Activated naive CD4-positive, alpha-beta T cell treated with anti-CD3 and anti-CD28 coated beads, Interleukin-2, amount 50 U/mL, for 16 hours (primary cell): ENCODE measurements around the gene TBXA2R.
A peak's percentile ranks its signal among the peaks of the same experiment; 100 is the strongest.
"Not testable (repeated sequence)": the region's sequence is repeated elsewhere in the genome, so short reads cannot be mapped to it uniquely, and the experiment has no call there.

Source experiments
- DNase-seq: peaks from one replicate; pipeline ENCODE4 v3.0.0-alpha.2; 2020

The TBXA2R gene

GRCh38 chr19:3606690-3607289 lies at the start of gene TBXA2R:
TBXA2R (minus strand) TSS chr19:3606875; CDS start chr19:3600634, 6,241 bp downstream.
- DNase-seq, result peak; percentile 73

DNA sequence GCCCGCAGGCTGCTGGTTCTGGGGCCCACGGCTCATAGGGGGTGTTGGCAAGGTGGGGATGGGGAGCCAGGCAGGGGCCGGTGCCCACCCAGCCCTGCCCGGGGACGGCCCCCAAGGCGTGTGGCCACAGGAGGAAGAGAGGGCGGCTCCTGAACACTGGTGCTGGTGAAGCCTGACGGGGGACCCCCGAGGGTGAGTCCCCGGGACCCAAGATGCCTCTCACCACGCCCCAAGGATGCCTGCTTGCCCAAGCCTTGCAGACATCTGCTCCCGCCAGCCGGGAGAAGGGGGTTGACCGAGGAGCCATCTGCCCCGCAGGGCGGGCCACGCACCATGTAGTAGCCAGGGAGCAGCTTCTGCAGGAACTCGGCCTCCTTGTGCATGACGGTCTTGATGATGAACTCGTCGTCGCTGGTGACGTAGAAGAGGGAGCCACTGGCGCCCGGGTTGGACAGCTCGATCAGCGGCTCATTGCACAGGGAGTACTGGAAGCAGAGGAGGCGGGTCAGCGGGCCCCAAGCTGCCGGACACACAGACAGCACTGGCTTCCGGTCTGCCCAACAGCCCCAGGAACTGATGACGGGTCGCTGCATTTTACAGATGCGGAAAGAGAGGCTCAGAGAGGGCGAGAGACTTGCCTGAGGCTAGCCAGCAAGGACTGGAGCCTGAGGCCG lies 49.5 kb upstream of the TBXA2R start:
- DNase-seq, result no peak

GRCh38 chr19:3655402-3656072 lies 48.9 kb upstream of the TBXA2R start:
- no peak for DNase-seq

GRCh38 chr19:3653865-3654513 lies 47.3 kb upstream of the TBXA2R start:
- no peak for DNase-seq

DNA sequence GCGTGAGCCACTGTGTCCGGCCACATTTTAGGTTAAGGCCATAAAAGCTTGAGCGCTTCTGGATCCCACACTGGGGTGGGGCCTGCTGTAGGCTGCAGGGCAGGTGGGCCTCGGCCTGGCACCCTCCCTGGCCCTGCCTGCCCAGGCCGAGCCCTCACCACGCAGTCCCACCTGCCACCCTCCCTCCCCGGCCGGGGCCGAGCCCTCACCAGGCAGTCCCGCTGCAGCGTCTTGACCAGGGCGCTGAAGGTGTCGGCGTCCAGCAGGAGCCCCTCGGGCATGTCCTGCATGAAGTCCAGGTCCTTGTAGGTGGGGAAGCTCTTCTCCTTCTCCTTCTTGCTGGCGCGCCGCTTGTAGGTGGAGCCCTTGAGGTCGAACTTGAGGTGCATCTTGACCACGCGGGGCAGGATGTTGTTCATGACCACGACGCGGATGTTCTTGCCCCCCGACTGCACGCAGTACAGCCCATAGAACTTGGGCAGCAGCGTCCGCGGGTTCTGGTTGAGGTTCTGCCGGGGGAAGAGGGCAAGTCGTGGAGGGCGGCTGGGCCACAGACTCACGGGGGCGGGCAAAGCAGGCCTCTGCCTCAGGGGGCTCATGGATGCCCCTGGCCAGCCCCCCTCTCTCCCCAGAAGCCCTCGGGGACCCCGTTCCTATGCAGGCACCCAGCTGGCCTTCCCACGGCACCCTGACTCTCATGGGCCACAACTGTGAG lies 46.6 kb upstream of the TBXA2R start:
- no peak for DNase-seq

- no peak for DNase-seq
Observed at GRCh38 chr19:3652422-3652821, 45.7 kb upstream of the TBXA2R start.

DNA sequence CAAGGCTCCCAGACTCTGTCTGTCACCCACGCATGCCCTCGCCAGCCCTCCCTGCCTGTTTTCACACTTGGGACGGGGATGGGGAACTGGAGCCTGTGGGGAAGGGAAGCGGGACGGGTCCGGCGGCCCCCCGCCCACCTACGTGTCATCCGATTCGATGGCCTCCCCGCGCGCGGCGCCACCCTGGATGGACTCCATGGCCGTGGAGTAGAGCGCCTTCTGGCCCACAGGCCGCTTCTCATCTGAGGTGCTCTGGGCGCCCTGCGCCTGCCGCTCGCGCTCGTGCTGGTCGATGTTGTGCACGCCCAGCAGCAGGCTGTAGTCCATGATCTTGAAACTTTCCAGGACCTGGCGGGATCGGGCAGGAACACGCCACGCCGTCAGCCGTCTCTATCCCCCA lies 45.0 kb upstream of the TBXA2R start:
- no peak for DNase-seq

DNA sequence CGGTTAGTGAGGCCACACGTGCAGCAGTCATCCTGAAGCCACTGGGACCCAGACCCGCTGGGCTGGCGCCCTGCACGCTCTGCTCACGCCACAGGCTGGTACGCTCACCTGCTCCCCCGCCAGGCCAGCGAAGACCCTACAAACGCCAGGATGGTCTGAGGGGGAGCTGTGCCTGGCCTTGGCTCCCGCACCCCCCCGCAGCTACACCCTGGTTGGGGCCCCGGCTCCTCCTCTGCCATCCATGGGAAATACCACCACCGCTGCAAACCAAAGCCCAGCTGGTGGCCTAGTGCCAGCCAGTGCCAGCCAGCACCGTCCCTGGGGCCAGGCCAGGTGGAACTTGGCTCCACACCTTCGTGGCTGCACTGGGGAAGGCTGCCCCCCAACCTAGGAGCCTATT lies 43.2 kb upstream of the TBXA2R start:
- DNase-seq, result no peak

GRCh38 chr19:3648037-3648905 lies 41.6 kb upstream of the TBXA2R start:
- no peak for DNase-seq

DNA sequence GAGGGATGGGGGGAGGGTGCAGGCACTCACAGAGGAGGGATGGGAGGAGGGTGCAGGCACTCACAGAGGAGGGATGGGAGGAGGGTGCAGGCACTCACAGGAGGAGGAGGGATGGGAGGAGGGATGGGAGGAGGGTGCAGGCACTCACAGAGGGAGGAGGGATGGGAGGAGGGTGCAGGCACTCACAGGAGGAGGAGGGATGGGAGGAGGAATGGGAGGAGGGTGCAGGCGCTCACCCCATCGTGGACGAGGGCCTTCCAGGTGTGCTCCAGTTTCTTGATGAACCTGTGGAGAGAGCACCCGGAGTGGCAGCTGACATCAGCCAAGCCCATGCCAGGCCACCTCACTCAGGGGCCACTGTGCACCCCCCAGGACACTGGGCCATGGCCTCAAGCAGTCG lies 40.4 kb upstream of the TBXA2R start:
- not testable (repeated sequence) for DNase-seq

DNA sequence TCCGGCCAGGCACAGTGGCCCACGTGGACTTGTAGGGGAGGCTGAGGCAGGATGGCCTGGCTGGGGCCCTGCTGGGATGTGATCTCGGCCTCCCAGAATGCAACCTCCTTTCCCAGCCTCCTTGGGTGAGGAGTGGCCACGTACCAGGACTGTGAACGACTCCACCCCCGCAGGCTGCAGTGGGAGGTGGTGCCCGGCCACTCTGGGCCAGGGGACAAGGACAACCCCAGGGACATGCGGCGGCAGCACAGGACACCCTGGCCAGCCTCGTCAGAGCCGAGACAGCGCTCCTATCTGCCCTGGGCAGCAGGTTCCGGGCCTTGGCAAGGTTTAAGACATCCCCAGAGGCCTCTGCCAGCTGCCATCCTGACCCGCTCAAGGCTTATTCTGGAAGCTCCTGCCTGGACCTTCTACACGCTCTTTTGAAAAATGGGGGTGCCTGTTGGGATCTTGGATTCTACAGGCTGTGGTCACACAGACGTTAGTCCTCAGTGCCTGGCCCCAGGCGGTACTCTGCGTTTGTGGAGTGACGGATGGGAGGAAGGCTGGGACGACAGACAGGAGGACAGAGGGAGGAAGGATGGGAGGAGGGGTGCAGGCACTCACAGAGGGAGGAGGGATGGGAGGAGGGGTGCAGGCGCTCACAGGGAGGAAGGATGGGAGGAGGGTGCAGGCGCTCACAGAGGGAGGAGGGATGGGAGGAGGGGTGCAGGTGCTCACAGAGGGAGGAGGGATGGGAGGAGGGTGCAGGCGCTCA lies 39.8 kb upstream of the TBXA2R start:
- no peak for DNase-seq

GRCh38 chr19:3645726-3646125 lies 39.1 kb upstream of the TBXA2R start:
- no peak for DNase-seq

GRCh38 chr19:3645067-3645396 lies 38.4 kb upstream of the TBXA2R start:
- no peak for DNase-seq

DNA sequence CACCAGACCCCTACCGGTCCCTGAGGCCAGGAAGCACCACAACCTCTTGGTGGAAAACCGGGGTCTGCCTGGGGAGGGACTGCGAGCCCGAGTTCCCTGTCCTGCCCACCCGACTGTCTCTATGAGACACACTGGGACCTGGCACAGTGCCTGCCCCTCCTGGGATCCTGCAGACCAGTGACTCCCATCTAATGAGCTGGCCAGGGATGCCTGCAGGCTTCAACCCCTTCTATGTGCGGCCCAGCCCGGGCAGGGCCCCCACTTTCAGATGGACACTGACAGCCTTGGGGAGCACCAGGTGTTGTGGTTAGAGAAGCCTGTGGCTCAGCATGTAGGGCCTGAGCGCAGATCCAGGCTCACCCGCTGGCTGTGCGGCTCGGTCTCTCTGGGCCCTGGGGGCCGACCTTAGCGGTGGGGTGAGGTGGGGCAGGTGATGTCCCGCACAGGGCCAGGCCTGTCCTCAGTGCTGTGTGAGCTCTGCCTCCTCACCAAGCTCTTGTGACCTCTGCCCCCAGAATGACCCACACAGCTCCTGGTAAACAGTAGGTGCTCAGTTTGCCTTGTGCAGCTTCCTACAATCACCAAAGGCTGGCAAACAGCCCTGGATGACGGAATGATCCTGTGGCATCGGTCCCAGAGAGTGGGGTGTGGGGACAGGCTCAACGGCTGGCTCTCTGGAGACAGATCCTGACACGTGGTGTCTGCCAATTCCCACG lies 37.8 kb upstream of the TBXA2R start:
- no peak for DNase-seq

DNA sequence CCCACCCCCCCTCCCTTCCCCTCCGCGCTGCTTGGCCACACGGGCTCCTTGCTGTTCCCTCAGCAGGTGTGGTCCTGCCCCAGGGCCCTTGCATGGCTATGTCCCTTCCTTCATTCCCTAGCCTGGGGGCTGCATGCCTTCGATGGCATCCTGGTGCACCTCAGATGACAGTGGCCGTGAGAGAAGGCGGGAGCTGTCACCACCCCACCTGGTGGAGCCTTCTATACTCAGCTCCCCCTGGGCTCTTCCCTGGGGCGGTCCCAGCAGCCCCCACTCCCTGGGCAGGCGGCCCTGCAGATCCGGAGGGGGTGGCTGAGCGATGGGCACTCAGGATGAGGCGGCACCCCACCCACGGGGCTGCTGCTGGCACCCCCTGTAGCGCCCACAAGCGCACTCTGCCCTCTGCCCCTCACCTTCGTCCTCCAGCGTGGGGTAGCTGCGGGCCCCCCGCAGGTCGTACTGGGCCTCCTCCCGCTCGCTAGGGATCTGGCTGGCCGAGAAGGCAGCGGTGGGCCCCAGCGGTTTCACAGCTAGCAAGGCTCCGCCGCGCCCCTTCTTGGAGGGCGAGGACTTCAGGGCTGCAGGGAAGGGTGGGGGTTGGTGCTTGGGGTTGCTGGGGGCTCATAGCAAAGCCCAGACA lies 37.1 kb upstream of the TBXA2R start:
- no peak for DNase-seq

- DNase-seq, result peak; percentile 26
Observed at GRCh38 chr19:3642987-3643673, 36.5 kb upstream of the TBXA2R start.

- no peak for DNase-seq
Observed at GRCh38 chr19:3642296-3642695, 35.6 kb upstream of the TBXA2R start.

DNA sequence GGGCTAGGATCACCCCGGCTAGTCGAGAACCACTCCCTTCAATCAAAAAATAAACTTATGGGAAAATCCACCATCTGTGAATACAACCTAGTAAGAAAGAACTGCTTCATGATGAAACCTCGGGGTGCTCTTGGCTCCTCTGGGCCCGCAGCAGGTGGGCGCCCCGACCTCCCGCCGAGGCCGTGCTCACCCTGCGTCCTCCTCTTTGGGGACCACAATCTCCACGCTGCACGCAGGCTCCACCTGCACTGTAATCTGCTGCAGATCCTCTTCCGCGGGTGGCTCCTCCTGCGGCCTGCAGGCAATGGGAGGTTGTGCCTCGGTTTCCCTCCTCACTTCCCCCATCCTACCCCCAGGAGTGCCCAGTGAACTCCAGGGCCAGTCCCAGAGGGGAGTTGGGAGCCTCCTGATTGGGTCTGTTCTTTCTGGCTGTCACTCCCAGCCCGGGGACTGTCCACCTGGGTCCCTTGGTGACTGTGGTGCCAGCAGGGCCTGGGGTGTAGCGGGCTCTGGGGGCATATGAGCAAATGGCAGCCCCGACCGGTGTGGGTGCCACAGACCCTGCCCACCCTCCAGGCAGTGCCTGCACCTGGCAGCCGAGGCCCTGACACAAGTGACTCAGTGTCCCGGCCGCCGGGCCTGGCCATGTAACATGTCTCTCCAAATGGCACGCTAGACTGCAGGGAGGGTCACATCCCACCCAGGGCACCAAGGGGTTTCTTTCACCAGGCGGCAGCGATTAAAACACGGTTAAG lies 35.0 kb upstream of the TBXA2R start:
- no peak for DNase-seq

GRCh38 chr19:3639479-3639878 lies 32.8 kb upstream of the TBXA2R start:
- no peak for DNase-seq
